ENCODE data around the gene TRAPPC5. TPM values are rescaled to one million over a fixed set of nuclear protein-coding genes. Genes with fewer than 3 reads are reported as not detected.
"Not testable (repeated sequence)": the region's sequence is repeated elsewhere in the genome, so short reads cannot be mapped to it uniquely, and the experiment has no call there.

TRAPPC5 gene
- polyA plus RNA-seq, 1 donor (not counting 4 experiments of a cell fraction or from before 2014, with no cell fraction given) = 54.8 TPM

DNA sequence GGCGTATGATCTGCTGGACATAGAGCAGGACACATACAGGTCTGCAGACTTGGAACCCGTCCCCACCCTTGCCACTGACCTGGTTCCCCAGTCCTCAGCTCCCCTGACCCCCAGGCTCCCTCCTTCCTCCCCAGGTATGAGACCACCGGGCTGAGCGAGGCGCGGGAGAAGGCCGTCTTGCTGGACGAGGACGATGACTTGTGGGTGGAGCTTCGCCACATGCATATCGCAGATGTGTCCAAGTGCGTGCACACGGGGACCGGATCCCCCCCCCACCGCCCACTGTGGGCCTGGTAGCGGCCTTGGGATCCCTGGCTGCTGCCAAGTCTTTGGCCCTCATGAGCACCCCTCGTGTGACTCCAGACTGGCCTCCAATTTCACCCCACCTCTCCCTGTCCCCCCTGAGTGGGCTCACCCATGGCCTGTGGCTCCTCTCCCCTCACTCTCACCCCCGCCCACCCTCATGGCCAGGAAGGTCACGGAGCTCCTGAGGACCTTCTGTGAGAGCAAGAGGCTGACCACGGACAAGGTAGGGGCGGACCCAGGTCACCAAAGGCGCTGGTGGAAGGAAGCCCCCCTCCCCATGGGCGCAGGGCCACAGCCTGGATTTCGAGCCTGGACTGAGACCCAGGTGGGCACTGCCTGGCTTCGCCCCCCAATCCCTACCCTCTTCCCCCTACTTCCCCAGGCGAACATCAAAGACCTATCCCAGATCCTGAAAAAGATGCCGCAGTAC is 38.2 kb upstream of the TRAPPC5 start:
- H3K4me1 ChIP-seq (ENCODE audit: control insufficient read depth, extremely low read depth, insufficient read depth, low read length) = peaks cover 3% of the 10 kb centered on the region
- H3K27me3 ChIP-seq (ENCODE audit: control insufficient read depth, extremely low read depth, insufficient read depth, low read length) = no peaks in the 10 kb centered on the region
- H3K9me3 ChIP-seq (ENCODE audit: control insufficient read depth, low read depth, low read length) = no peaks in the 10 kb centered on the region
- dilution Hi-C loops (cut with MboI; ENCODE audit: extremely low pct_ligation_motif_present, low sequenced_read_pairs) = no loop called here
- TF ChIP-seq EZH2 (IDR thresholded peaks at IDR 0.05; ENCODE audit: low read length) = no peak
- TF ChIP-seq CTCF (optimal IDR thresholded peaks at IDR 0.05 in 1 of 3, IDR thresholded peaks at IDR 0.05 in 1 of 3, conservative IDR thresholded peaks at IDR 0.05 in 1 of 3; ENCODE audit: extremely low read depth in 1 of 3, insufficient read depth in 2 of 3, low read length in 3 of 3) = no peak
- no peak overlapping the region for H2AFZ ChIP-seq (ENCODE audit: control insufficient read depth, low read length)
- no peak overlapping the region for H3K4me2 ChIP-seq (ENCODE audit: control insufficient read depth, extremely low read depth, insufficient read depth, low read depth, low read length)
- H3K79me2 ChIP-seq (ENCODE audit: control insufficient read depth, insufficient read depth, low read length) = peaks cover 14% of the 10 kb centered on the region
- H3K4me3 ChIP-seq (ENCODE audit: control insufficient read depth in 2 of 3, extremely low read depth in 1 of 3, insufficient read depth in 2 of 3, low read depth in 1 of 3, low read length in 3 of 3) = no peak overlapping the region
- no peak for DNase-seq (ENCODE audit: low read depth, low spot score)
- no peaks in the 10 kb centered on the region for H3K9me1 ChIP-seq (ENCODE audit: control insufficient read depth, extremely low read depth, insufficient read depth, low read length)
- H4K20me1 ChIP-seq (ENCODE audit: control insufficient read depth, extremely low read depth, insufficient read depth, low read length) = no peaks in the 10 kb centered on the region
- H3K36me3 ChIP-seq (ENCODE audit: control insufficient read depth in 2 of 2, extremely low read depth in 1 of 2, insufficient read depth in 2 of 2, low read length in 2 of 2) = peaks cover 9 to 19% of the 10 kb centered on the region in 2 experiments
- H3K9ac ChIP-seq (ENCODE audit: control insufficient read depth, extremely low read depth, insufficient read depth, low read length) = no peak overlapping the region
- no peak overlapping the region for H3K27ac ChIP-seq (ENCODE audit: control insufficient read depth, insufficient read depth, low read length)
- no peak for FAIRE-seq

GRCh38 chr19:7643031-7643415 is 37.6 kb upstream of the TRAPPC5 start:
- Histone ChIP-seq H3K36me3 (ENCODE audit: control insufficient read depth in 2 of 2, extremely low read depth in 1 of 2, insufficient read depth in 2 of 2, low read length in 2 of 2) (peaks cover 9 to 21% of the 10 kb centered on the region in 2 experiments), H3K9ac (ENCODE audit: control insufficient read depth, extremely low read depth, insufficient read depth, low read length) (no peak overlapping the region)
- dilution Hi-C loops (cut with MboI; ENCODE audit: extremely low pct_ligation_motif_present, low sequenced_read_pairs) = no loop called here

DNA sequence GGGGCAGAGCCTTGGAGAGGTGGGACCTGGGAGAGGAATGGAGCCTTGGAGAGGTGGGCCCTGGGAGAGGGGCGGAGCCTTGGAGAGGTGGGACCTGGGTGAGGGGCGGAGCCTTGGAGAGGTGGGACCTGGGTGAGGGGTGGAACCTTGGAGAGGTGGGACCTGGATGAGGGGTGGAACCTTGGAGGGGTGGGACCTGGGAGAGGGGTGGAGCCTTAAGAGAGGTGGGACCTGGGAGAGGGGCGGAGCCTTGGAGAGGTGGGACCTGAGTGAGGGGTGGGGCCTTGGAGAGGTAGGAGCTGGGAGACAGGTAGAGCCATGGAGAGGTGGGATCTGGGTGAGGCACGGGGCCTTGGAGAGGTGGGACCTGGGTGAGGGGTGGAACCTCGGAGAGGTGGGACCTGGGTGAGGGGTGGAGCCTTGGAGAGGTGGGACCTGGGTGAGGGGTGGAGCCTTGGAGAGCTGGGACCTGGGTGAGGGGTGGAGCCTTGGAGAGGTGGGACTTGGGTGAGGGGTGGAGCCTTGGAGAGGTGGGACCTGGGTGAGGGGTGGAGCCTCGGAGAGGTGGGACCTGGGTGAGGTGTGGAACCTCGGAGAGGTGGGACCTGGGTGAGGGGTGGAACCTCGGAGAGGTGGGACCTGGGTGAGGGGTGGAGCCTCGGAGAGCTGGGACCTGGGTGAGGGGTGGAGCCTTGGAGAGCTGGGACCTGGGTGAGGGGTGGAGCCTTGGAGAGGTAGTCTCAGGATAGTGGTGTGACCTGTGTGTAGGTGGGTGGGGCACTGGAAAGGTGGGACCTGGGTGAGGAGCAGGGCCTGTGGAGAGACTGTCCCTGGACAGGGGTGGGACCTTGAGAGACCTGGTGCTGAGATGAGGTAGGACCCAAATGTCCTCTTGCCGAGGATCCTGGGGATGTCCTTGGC is 36.7 kb upstream of the TRAPPC5 start:
- H3K4me2 ChIP-seq (ENCODE audit: control insufficient read depth, extremely low read depth, insufficient read depth, low read depth, low read length); H2AFZ ChIP-seq (ENCODE audit: control insufficient read depth, low read length); H3K4me1 ChIP-seq (ENCODE audit: control insufficient read depth, extremely low read depth, insufficient read depth, low read length); FAIRE-seq; H3K9ac ChIP-seq (ENCODE audit: control insufficient read depth, extremely low read depth, insufficient read depth, low read length); H3K79me2 ChIP-seq (ENCODE audit: control insufficient read depth, insufficient read depth, low read length); DNase-seq (ENCODE audit: low read depth, low spot score); H3K27ac ChIP-seq (ENCODE audit: control insufficient read depth, insufficient read depth, low read length); H3K27me3 ChIP-seq (ENCODE audit: control insufficient read depth, extremely low read depth, insufficient read depth, low read length); H4K20me1 ChIP-seq (ENCODE audit: control insufficient read depth, extremely low read depth, insufficient read depth, low read length); H3K9me3 ChIP-seq (ENCODE audit: control insufficient read depth, low read depth, low read length); H3K4me3 ChIP-seq (ENCODE audit: control insufficient read depth in 2 of 3, extremely low read depth in 1 of 3, insufficient read depth in 2 of 3, low read depth in 1 of 3, low read length in 3 of 3); H3K9me1 ChIP-seq (ENCODE audit: control insufficient read depth, extremely low read depth, insufficient read depth, low read length); dilution Hi-C loops (cut with MboI; ENCODE audit: extremely low pct_ligation_motif_present, low sequenced_read_pairs): not testable (repeated sequence)
- peaks cover 12 to 21% of the 10 kb centered on the region in 2 experiments for H3K36me3 ChIP-seq (ENCODE audit: control insufficient read depth in 2 of 2, extremely low read depth in 1 of 2, insufficient read depth in 2 of 2, low read length in 2 of 2)

More at GRCh38 chr19:7643031-7643415, 37.6 kb upstream of the TRAPPC5 start:
- DNase-seq (ENCODE audit: low read depth, low spot score) (no peak), FAIRE-seq (no peak)
- no peaks in the 10 kb centered on the region for H3K9me3 ChIP-seq (ENCODE audit: control insufficient read depth, low read depth, low read length)
- no peaks in the 10 kb centered on the region for H4K20me1 ChIP-seq (ENCODE audit: control insufficient read depth, extremely low read depth, insufficient read depth, low read length)
- no peak overlapping the region for H3K4me3 ChIP-seq (ENCODE audit: control insufficient read depth in 2 of 3, extremely low read depth in 1 of 3, insufficient read depth in 2 of 3, low read depth in 1 of 3, low read length in 3 of 3)
- H3K4me2 ChIP-seq (ENCODE audit: control insufficient read depth, extremely low read depth, insufficient read depth, low read depth, low read length) = no peak overlapping the region
- H3K27me3 ChIP-seq (ENCODE audit: control insufficient read depth, extremely low read depth, insufficient read depth, low read length) = no peaks in the 10 kb centered on the region
- H2AFZ ChIP-seq (ENCODE audit: control insufficient read depth, low read length) = no peak overlapping the region
- H3K9me1 ChIP-seq (ENCODE audit: control insufficient read depth, extremely low read depth, insufficient read depth, low read length) = no peaks in the 10 kb centered on the region
- peaks cover 9% of the 10 kb centered on the region for H3K79me2 ChIP-seq (ENCODE audit: control insufficient read depth, insufficient read depth, low read length)
- TF ChIP-seq EZH2 (IDR thresholded peaks at IDR 0.05; ENCODE audit: low read length) = no peak
- no peak for TF ChIP-seq CTCF (optimal IDR thresholded peaks at IDR 0.05 in 1 of 3, IDR thresholded peaks at IDR 0.05 in 1 of 3, conservative IDR thresholded peaks at IDR 0.05 in 1 of 3; ENCODE audit: extremely low read depth in 1 of 3, insufficient read depth in 2 of 3, low read length in 3 of 3)
- H3K4me1 ChIP-seq (ENCODE audit: control insufficient read depth, extremely low read depth, insufficient read depth, low read length) = no peaks in the 10 kb centered on the region
- no peak overlapping the region for H3K27ac ChIP-seq (ENCODE audit: control insufficient read depth, insufficient read depth, low read length)

All from keratinocyte (primary cell).